OCI-LY3 (cell line): Measurements from ENCODE around the gene KCNMA1.

Experiments
- H2AFZ ChIP-seq: fragments of 200-600, 300-600 bp; shearing (Covaris generic); 2 replicates; pipeline ENCODE4 v1.6.0; 2014; ENCODE audit warnings: antibody characterized with exemption, low read depth, low read length
- H3K27ac ChIP-seq: fragments of 200-600, 300-600 bp; sonication (generic); 2 replicates; pipeline ENCODE4 v1.5.1; 2014; ENCODE audit warnings: mild to moderate bottlenecking, low read length, moderate library complexity, mixed read lengths
- H3K27me3 ChIP-seq: fragments of 200-600, 300-600 bp; sonication (generic); 2 replicates; pipeline ENCODE4 v1.6.1; 2014; ENCODE audit warnings: low read depth, low read length, mixed read lengths
- H3K36me3 ChIP-seq: fragments of 200-600, 300-600 bp; sonication (generic); replicated peaks from 2 replicates; pipeline ENCODE3; 2014; ENCODE audit warnings: low read depth, low read length, mixed read lengths
- H3K4me1 ChIP-seq: fragments of 300-600, 200-600 bp; sonication (generic); 2 replicates; pipeline ENCODE4 v1.6.1; 2014; ENCODE audit warnings: low read length, mixed read lengths
- H3K4me2 ChIP-seq: fragments of 200-600, 300-600 bp; sonication (generic); 2 replicates; pipeline ENCODE4 v1.6.1; 2014; ENCODE audit warnings: low read length, mixed read lengths
- H3K4me3 ChIP-seq: fragments of 300-600, 200-600 bp; sonication (generic); 2 replicates; pipeline ENCODE4 v1.5.1; 2014; ENCODE audit warnings: antibody characterized with exemption, mild to moderate bottlenecking, low read length, moderate library complexity
- H3K79me2 ChIP-seq: fragments of 300-600, 200-600 bp; shearing (Covaris generic); 2 replicates; pipeline ENCODE4 v1.6.1; 2014; ENCODE audit warnings: mild to moderate bottlenecking, low read length, mixed read lengths
- H3K9ac ChIP-seq: fragments of 300-600, 200-600 bp; shearing (Covaris generic); 2 replicates; pipeline ENCODE4 v1.6.0; 2014; ENCODE audit warnings: mild to moderate bottlenecking, low read length, moderate library complexity
- H3K9me3 ChIP-seq: fragments of 200-600, 300-600 bp; shearing (Covaris generic); 2 replicates; pipeline ENCODE4 v1.6.1; 2014; ENCODE audit warnings: low read length, mixed read lengths; ENCODE audit not compliant: insufficient read depth
- H4K20me1 ChIP-seq: fragments of 200-600, 300-600 bp; sonication (generic); 2 replicates; pipeline ENCODE4 v1.6.1; 2016; ENCODE audit warnings: low read length, mixed read lengths; ENCODE audit not compliant: insufficient read depth
- CTCF ChIP-seq: fragments of 200-600, 300-600 bp; sonication (generic); IDR thresholded peaks from 2 replicates; pipeline ENCODE4 v1.5.1; 2014; ENCODE audit warnings: antibody characterized with exemption, low read length, low read depth
- EZH2phosphoT487 ChIP-seq: fragments of 200-600 bp; shearing (Covaris generic); IDR thresholded peaks from 2 replicates; pipeline ENCODE4 v1.6.1; 2018; ENCODE audit warnings: antibody characterized with exemption, mixed run types, low read depth

KCNMA1 gene

GRCh38 chr10:77561991-77562390 is 75.6 kb downstream of the KCNMA1 start:
- Histone ChIP-seq H3K27ac (peak overlapping the region; percentile 57), H3K4me1 (peaks cover 62% of the 10 kb centered on the region), H3K27me3 (no peaks in the 10 kb centered on the region), H4K20me1 (peaks cover 85% of the 10 kb centered on the region), H2AFZ (no peak overlapping the region), H3K9ac (peak overlapping the region; percentile 45; the same call in 1 of the 2 replicates), H3K9me3 (no peaks in the 10 kb centered on the region), H3K79me2 (peaks cover 60% of the 10 kb centered on the region), H3K4me3 (peak overlapping the region; percentile 62), H3K36me3 (peaks cover 3% of the 10 kb centered on the region), H3K4me2 (peak overlapping the region; percentile 88)
- TF ChIP-seq CTCF: no peak
- TF ChIP-seq EZH2phosphoT487: no peak

- H3K36me3 ChIP-seq: no peaks in the 10 kb centered on the region
- TF ChIP-seq CTCF: no peak
- TF ChIP-seq EZH2phosphoT487: no peak
- H3K4me1 ChIP-seq: peaks cover 50% of the 10 kb centered on the region
- no peak overlapping the region for H3K4me2 ChIP-seq
- H2AFZ ChIP-seq: no peak overlapping the region
- peaks cover 63% of the 10 kb centered on the region for H3K79me2 ChIP-seq
- no peak overlapping the region for H3K27ac ChIP-seq
- H3K9ac ChIP-seq: no peak overlapping the region
- H4K20me1 ChIP-seq: peaks cover 75% of the 10 kb centered on the region
- H3K27me3 ChIP-seq: no peaks in the 10 kb centered on the region
- no peak overlapping the region for H3K4me3 ChIP-seq
- H3K9me3 ChIP-seq: no peaks in the 10 kb centered on the region
Observed at GRCh38 chr10:77560471-77560870, 77.1 kb downstream of the KCNMA1 start.

- no peak overlapping the region for H3K9ac ChIP-seq
- no peaks in the 10 kb centered on the region for H3K36me3 ChIP-seq
- H3K4me1 ChIP-seq: peaks cover 49% of the 10 kb centered on the region
- H3K9me3 ChIP-seq: no peaks in the 10 kb centered on the region
- H3K79me2 ChIP-seq: peaks cover 64% of the 10 kb centered on the region
- no peak overlapping the region for H2AFZ ChIP-seq
- H3K4me3 ChIP-seq: no peak overlapping the region
- peaks cover 75% of the 10 kb centered on the region for H4K20me1 ChIP-seq
- no peak overlapping the region for H3K4me2 ChIP-seq
- no peak for TF ChIP-seq EZH2phosphoT487
- TF ChIP-seq CTCF: no peak
- H3K27me3 ChIP-seq: no peaks in the 10 kb centered on the region
- no peak overlapping the region for H3K27ac ChIP-seq
Observed at GRCh38 chr10:77560052-77560451, 77.6 kb downstream of the KCNMA1 start.

GRCh38 chr10:77556990-77557601 is 80.5 kb downstream of the KCNMA1 start:
- Histone ChIP-seq H4K20me1 (peaks cover 66% of the 10 kb centered on the region), H3K36me3 (no peaks in the 10 kb centered on the region), H2AFZ (no peak overlapping the region), H3K4me3 (no peak overlapping the region), H3K9me3 (no peaks in the 10 kb centered on the region), H3K79me2 (peaks cover 52% of the 10 kb centered on the region), H3K9ac (no peak overlapping the region), H3K27me3 (no peaks in the 10 kb centered on the region), H3K4me1 (peaks cover 22% of the 10 kb centered on the region), H3K27ac (no peak overlapping the region), H3K4me2 (no peak overlapping the region)
- TF ChIP-seq EZH2phosphoT487: no peak
- no peak for TF ChIP-seq CTCF
